Karpas-422 (cell line): ENCODE data around the gene PHKA2. TPM values are rescaled to one million over a fixed set of nuclear protein-coding genes. Genes with fewer than 3 reads are reported as not detected.

Source experiments
- DNase-seq: peaks from one replicate; pipeline ENCODE4 v3.0.0-alpha.2; 2015
- H2AFZ ChIP-seq: fragments of 200-600 bp; sonication (generic); 2 replicates; pipeline ENCODE4 v1.6.1; 2014; ENCODE audit warnings: antibody characterized with exemption, low read length, mixed read lengths
- H3K27ac ChIP-seq: fragments of 200-600 bp; sonication (generic); 2 replicates; pipeline ENCODE4 v1.5.1; 2014; ENCODE audit warnings: mild to moderate bottlenecking, low read length, moderate library complexity
- H3K27me3 ChIP-seq: fragments of 200-600 bp; sonication (generic); 2 replicates; pipeline ENCODE4 v1.6.1; 2014; ENCODE audit warnings: low read length, mixed read lengths
- H3K36me3 ChIP-seq: fragments of 200-600 bp; sonication (generic); 2 replicates; pipeline ENCODE4 v1.6.1; 2014; ENCODE audit warnings: low read length, mixed read lengths; ENCODE audit not compliant: insufficient read depth
- H3K4me1 ChIP-seq: fragments of 200-600 bp; sonication (generic); 2 replicates; pipeline ENCODE4 v1.6.1; 2014; ENCODE audit warnings: mild to moderate bottlenecking, low read length, mixed read lengths
- H3K4me2 ChIP-seq: fragments of 200-600 bp; sonication (generic); 2 replicates; pipeline ENCODE4 v1.6.1; 2014; ENCODE audit warnings: low read length, low read depth, mild to moderate bottlenecking; ENCODE audit not compliant: poor library complexity, severe bottlenecking
- H3K4me3 ChIP-seq: fragments of 200-600 bp; sonication (generic); 2 replicates; pipeline ENCODE4 v1.5.1; 2014; ENCODE audit warnings: mild to moderate bottlenecking, antibody characterized with exemption, low read length, mixed read lengths
- H3K79me2 ChIP-seq: fragments of 200-600 bp; sonication (generic); 2 replicates; pipeline ENCODE4 v1.6.1; 2014; ENCODE audit warnings: mild to moderate bottlenecking, low read length, mixed read lengths
- H3K9ac ChIP-seq: fragments of 200-600 bp; sonication (generic); 2 replicates; pipeline ENCODE4 v1.6.0; 2014; ENCODE audit warnings: low read length
- H3K9me2 ChIP-seq: fragments of 200-600 bp; sonication (generic), shearing (Covaris generic); replicated peaks from 2 replicates; pipeline ENCODE4 v1.6.0; 2014; ENCODE audit warnings: mild to moderate bottlenecking, low read length, moderate library complexity; ENCODE audit not compliant: insufficient read depth
- H3K9me3 ChIP-seq: fragments of 300-700, 200-600 bp; sonication (generic); 2 replicates; pipeline ENCODE4 v1.6.1; 2014; ENCODE audit warnings: low read length, mixed read lengths
- H4K20me1 ChIP-seq: fragments of 200-600 bp; sonication (generic); 2 replicates; pipeline ENCODE4 v1.6.1; 2014; ENCODE audit warnings: mild to moderate bottlenecking, antibody characterized with exemption, low read length, low read depth; ENCODE audit not compliant: insufficient read depth
- total RNA-seq: library from RNA; depleted of rRNA; stranded (reverse); fragments of >200 nt; shearing (Covaris generic); gene quantifications from 2 replicates; pipeline ENCODE4 v1.2.3, GENCODE V29; 2014; ENCODE audit warnings: low replicate concordance

The PHKA2 gene
- total RNA-seq, 1 experiment from 2014 or later, result 50.7 TPM

GRCh38 chrX:18897611-18898010 is 86.3 kb downstream of the PHKA2 start:
- Histone ChIP-seq H3K79me2 (no peaks in the 10 kb centered on the region), H3K27me3 (no peaks in the 10 kb centered on the region), H3K9me2 (no peaks in the 10 kb centered on the region), H3K4me3 (no peak overlapping the region), H4K20me1 (no peaks in the 10 kb centered on the region), H2AFZ (no peak overlapping the region), H3K4me2 (no peak overlapping the region), H3K9me3 (no peaks in the 10 kb centered on the region), H3K9ac (no peak overlapping the region), H3K4me1 (no peaks in the 10 kb centered on the region), H3K27ac (no peak overlapping the region), H3K36me3 (no peaks in the 10 kb centered on the region)
- no peak for DNase-seq

- Histone ChIP-seq H3K9ac (no peak overlapping the region), H4K20me1 (no peaks in the 10 kb centered on the region)
Measured at GRCh38 chrX:18896680-18897544, 87.0 kb downstream of the PHKA2 start.

GRCh38 chrX:18895189-18895951 is 88.5 kb downstream of the PHKA2 start:
- Histone ChIP-seq H4K20me1 (no peaks in the 10 kb centered on the region), H3K36me3 (no peaks in the 10 kb centered on the region), H3K4me1 (no peaks in the 10 kb centered on the region), H2AFZ (no peak overlapping the region), H3K27ac (no peak overlapping the region), H3K9ac (no peak overlapping the region), H3K4me3 (no peak overlapping the region), H3K4me2 (no peak overlapping the region), H3K9me3 (no peaks in the 10 kb centered on the region), H3K79me2 (no peaks in the 10 kb centered on the region), H3K27me3 (no peaks in the 10 kb centered on the region), H3K9me2 (no peaks in the 10 kb centered on the region)
- no peak for DNase-seq

More at GRCh38 chrX:18896680-18897544, 87.0 kb downstream of the PHKA2 start:
- no peaks in the 10 kb centered on the region for H3K9me3 ChIP-seq
- no peaks in the 10 kb centered on the region for H3K79me2 ChIP-seq
- H3K9me2 ChIP-seq, result no peaks in the 10 kb centered on the region
- no peaks in the 10 kb centered on the region for H3K4me1 ChIP-seq
- H2AFZ ChIP-seq, result no peak overlapping the region
- no peak overlapping the region for H3K27ac ChIP-seq
- no peaks in the 10 kb centered on the region for H3K27me3 ChIP-seq
- no peak for DNase-seq
- H3K36me3 ChIP-seq, result no peaks in the 10 kb centered on the region
- no peak overlapping the region for H3K4me3 ChIP-seq
- H3K4me2 ChIP-seq, result no peak overlapping the region

GRCh38 chrX:18894156-18894555 is 89.8 kb downstream of the PHKA2 start:
- no peak overlapping the region for H3K4me3 ChIP-seq
- H3K9me2 ChIP-seq, result no peaks in the 10 kb centered on the region
- no peak overlapping the region for H2AFZ ChIP-seq
- no peak for DNase-seq
- no peak overlapping the region for H3K9ac ChIP-seq
- no peaks in the 10 kb centered on the region for H3K27me3 ChIP-seq
- H3K79me2 ChIP-seq, result no peaks in the 10 kb centered on the region
- no peaks in the 10 kb centered on the region for H4K20me1 ChIP-seq
- H3K9me3 ChIP-seq, result no peaks in the 10 kb centered on the region
- H3K36me3 ChIP-seq, result no peaks in the 10 kb centered on the region
- H3K4me1 ChIP-seq, result no peaks in the 10 kb centered on the region
- H3K27ac ChIP-seq, result no peak overlapping the region
- H3K4me2 ChIP-seq, result no peak overlapping the region

- no peaks in the 10 kb centered on the region for H3K27me3 ChIP-seq
- H3K4me1 ChIP-seq, result no peaks in the 10 kb centered on the region
- no peak overlapping the region for H3K4me3 ChIP-seq
- no peaks in the 10 kb centered on the region for H3K36me3 ChIP-seq
- no peak overlapping the region for H3K27ac ChIP-seq
- H3K9me2 ChIP-seq, result no peaks in the 10 kb centered on the region
- H3K9me3 ChIP-seq, result no peaks in the 10 kb centered on the region
- H4K20me1 ChIP-seq, result no peaks in the 10 kb centered on the region
- no peak overlapping the region for H2AFZ ChIP-seq
- no peaks in the 10 kb centered on the region for H3K79me2 ChIP-seq
- no peak overlapping the region for H3K9ac ChIP-seq
- no peak overlapping the region for H3K4me2 ChIP-seq
- DNase-seq, result no peak
Measured at GRCh38 chrX:18893536-18893935, 90.4 kb downstream of the PHKA2 start.

- H3K27me3 ChIP-seq, result no peaks in the 10 kb centered on the region
- no peak overlapping the region for H3K4me2 ChIP-seq
- H3K4me1 ChIP-seq, result no peaks in the 10 kb centered on the region; the same call in 1 of the 2 replicates
- no peaks in the 10 kb centered on the region for H3K36me3 ChIP-seq
- no peak overlapping the region for H3K4me3 ChIP-seq
- no peak overlapping the region for H2AFZ ChIP-seq
- H3K9me3 ChIP-seq, result no peaks in the 10 kb centered on the region
- H4K20me1 ChIP-seq, result no peaks in the 10 kb centered on the region
- no peak overlapping the region for H3K9ac ChIP-seq
- H3K27ac ChIP-seq, result no peak overlapping the region
- DNase-seq, result no peak
- no peaks in the 10 kb centered on the region for H3K9me2 ChIP-seq
- H3K79me2 ChIP-seq, result no peaks in the 10 kb centered on the region
Measured at GRCh38 chrX:18892899-18893298, 91.0 kb downstream of the PHKA2 start.

GRCh38 chrX:18891548-18891945 is 92.4 kb downstream of the PHKA2 start:
- Histone ChIP-seq H3K9me3 (no peaks in the 10 kb centered on the region), H4K20me1 (no peaks in the 10 kb centered on the region), H3K4me3 (no peak overlapping the region), H3K27ac (no peak overlapping the region), H3K9me2 (no peaks in the 10 kb centered on the region), H3K36me3 (no peaks in the 10 kb centered on the region), H3K9ac (no peak overlapping the region), H3K27me3 (no peaks in the 10 kb centered on the region), H3K79me2 (no peaks in the 10 kb centered on the region), H3K4me1 (peaks cover 10% of the 10 kb centered on the region), H3K4me2 (no peak overlapping the region), H2AFZ (no peak overlapping the region)
- no peak for DNase-seq

- no peak for DNase-seq
- Histone ChIP-seq H3K9me3 (no peaks in the 10 kb centered on the region), H3K9me2 (no peaks in the 10 kb centered on the region)
Measured at GRCh38 chrX:18890724-18891547, 93.0 kb downstream of the PHKA2 start.

More at GRCh38 chrX:18890724-18891547, 93.0 kb downstream of the PHKA2 start:
- no peak overlapping the region for H3K4me2 ChIP-seq
- H3K36me3 ChIP-seq, result no peaks in the 10 kb centered on the region
- no peaks in the 10 kb centered on the region for H4K20me1 ChIP-seq
- no peak overlapping the region for H3K27ac ChIP-seq
- no peak overlapping the region for H2AFZ ChIP-seq
- H3K9ac ChIP-seq, result no peak overlapping the region
- peaks cover 16% of the 10 kb centered on the region for H3K4me1 ChIP-seq
- H3K79me2 ChIP-seq, result no peaks in the 10 kb centered on the region
- H3K4me3 ChIP-seq, result no peak overlapping the region
- no peaks in the 10 kb centered on the region for H3K27me3 ChIP-seq
